A673 (cell line): ENCODE data around the gene ABCC10. TPM values are rescaled to one million over a fixed set of nuclear protein-coding genes. Genes with fewer than 3 reads are reported as not detected.

Experiments
- BruUV-seq: library from RNA; stranded (reverse); fragments of 400-500 nt; replicated peaks from 2 replicates; lab custom pipeline; 2021; lab: Mats Ljungman, UMichigan
- CTCF ChIA-PET: fragments of 300-600 bp; sonication (Branson Sonifier 250); formaldehyde crosslinking; loops from one replicate; lab custom pipeline; 2022; ENCODE audit warnings: antibody characterized with exemption; lab: Charles Lee
- POLR2A ChIA-PET: fragments of 300-600 bp; sonication (Branson Sonifier 250); formaldehyde crosslinking; loops from one replicate; lab custom pipeline; 2022; ENCODE audit warnings: antibody characterized with exemption; ENCODE audit not compliant: low non-redundant PET; lab: Charles Lee
- DNase-seq: peaks from one replicate; pipeline ENCODE4 v3.0.0-alpha.2; 2015; ENCODE audit warnings: low spot score
- H3K27ac ChIP-seq: fragments of 200-600 bp; sonication (generic); 2 replicates; pipeline ENCODE4 v1.5.1; 2016; ENCODE audit warnings: mixed run types, low read depth, mild to moderate bottlenecking, mixed read lengths, antibody characterized with exemption, low read length; ENCODE audit not compliant: poor library complexity, severe bottlenecking
- H3K27me3 ChIP-seq: fragments of 200-600 bp; sonication (generic); replicated peaks from 2 replicates; pipeline ENCODE4 v1.6.1; 2017; ENCODE audit warnings: mixed run types, low read depth, mild to moderate bottlenecking, mixed read lengths, antibody characterized with exemption, low read length; ENCODE audit not compliant: insufficient read depth, poor library complexity
- H3K36me3 ChIP-seq: fragments of 200-600 bp; sonication (generic); 2 replicates; pipeline ENCODE4 v1.6.1; 2016; ENCODE audit warnings: mixed run types, mild to moderate bottlenecking, mixed read lengths, antibody characterized with exemption, low read length; ENCODE audit not compliant: insufficient read depth, poor library complexity, severe bottlenecking
- H3K4me1 ChIP-seq: fragments of 200-600 bp; sonication (generic); 2 replicates; pipeline ENCODE4 v1.6.1; 2017; ENCODE audit warnings: mixed run types, mild to moderate bottlenecking, mixed read lengths, antibody characterized with exemption, low read length; ENCODE audit not compliant: insufficient read depth, poor library complexity, severe bottlenecking
- H3K4me3 ChIP-seq: fragments of 200-600 bp; sonication (generic); 2 replicates; pipeline ENCODE4 v1.5.1; 2016; ENCODE audit warnings: low read depth, mixed run types, mild to moderate bottlenecking, mixed read lengths, low read length; ENCODE audit not compliant: poor library complexity, severe bottlenecking
- H3K9me3 ChIP-seq: fragments of 200-600 bp; sonication (generic); 2 replicates; pipeline ENCODE4 v1.6.1; 2016; ENCODE audit warnings: mixed run types, low read depth, mild to moderate bottlenecking, mixed read lengths, antibody characterized with exemption, low read length; ENCODE audit not compliant: poor library complexity, severe bottlenecking
- CTCF ChIP-seq: fragments of 300-800, 200-600 bp; sonication (generic); conservative IDR thresholded peaks from 2 replicates; pipeline ENCODE4 v1.5.1; 2017; ENCODE audit warnings: low read depth, mild to moderate bottlenecking, antibody characterized with exemption, low read length, moderate library complexity, mixed read lengths
- EZH2 ChIP-seq: fragments of 200-600 bp; sonication (generic); IDR thresholded peaks from 2 replicates; pipeline ENCODE4 v1.6.1; 2017; ENCODE audit warnings: borderline replicate concordance, low read depth, mild to moderate bottlenecking, mixed read lengths, antibody characterized with exemption, low read length; ENCODE audit not compliant: poor library complexity, severe bottlenecking
- intact Hi-C: fragments of 100-400 bp; cut with micrococcal nuclease; formaldehyde crosslinking; loops from one replicate; pipeline ENCODE4 v1.10.0; 2022; ENCODE audit not compliant: unreplicated experiment
- total RNA-seq: library from RNA; stranded (reverse); gene quantifications from 2 replicates; pipeline ENCODE4 v1.2.3, GENCODE V29; 2021

The ABCC10 gene
- total RNA-seq, 1 experiment from 2014 or later: 46.4 TPM

DNA sequence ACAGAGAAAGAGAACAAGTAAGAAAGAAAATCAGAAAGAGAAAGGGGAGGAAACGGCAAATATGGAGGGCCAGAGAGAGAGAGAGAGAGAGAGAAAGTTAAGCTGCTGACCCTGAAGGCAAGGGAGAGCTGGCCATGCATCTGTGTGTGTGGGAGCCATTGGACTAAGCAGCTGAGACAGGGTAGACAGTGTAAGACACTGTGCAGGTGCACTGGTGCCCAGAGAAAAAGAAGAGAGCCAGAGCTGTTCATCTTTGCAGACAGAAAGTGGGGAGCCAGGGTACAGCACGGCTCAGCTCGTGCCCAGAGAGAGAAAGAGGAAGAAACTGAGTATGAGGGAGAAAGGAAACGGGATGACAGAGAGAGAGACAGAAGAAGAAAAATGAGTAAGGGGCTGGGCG is 33.7 kb upstream of the ABCC10 start:
- H3K36me3 ChIP-seq: no peaks in the 10 kb centered on the region
- intact Hi-C loops: no loop called here
- no TSS peak for BruUV-seq
- peaks cover 9% of the 10 kb centered on the region for H3K4me1 ChIP-seq
- H3K27ac ChIP-seq: no peak overlapping the region
- ChIA-PET CTCF (no interaction called here), POLR2A (no interaction called here)
- DNase-seq: no peak
- no peaks in the 10 kb centered on the region for H3K27me3 ChIP-seq
- no peak for TF ChIP-seq CTCF
- no peak for TF ChIP-seq EZH2
- H3K9me3 ChIP-seq: no peaks in the 10 kb centered on the region
- H3K4me3 ChIP-seq: no peak overlapping the region

DNA sequence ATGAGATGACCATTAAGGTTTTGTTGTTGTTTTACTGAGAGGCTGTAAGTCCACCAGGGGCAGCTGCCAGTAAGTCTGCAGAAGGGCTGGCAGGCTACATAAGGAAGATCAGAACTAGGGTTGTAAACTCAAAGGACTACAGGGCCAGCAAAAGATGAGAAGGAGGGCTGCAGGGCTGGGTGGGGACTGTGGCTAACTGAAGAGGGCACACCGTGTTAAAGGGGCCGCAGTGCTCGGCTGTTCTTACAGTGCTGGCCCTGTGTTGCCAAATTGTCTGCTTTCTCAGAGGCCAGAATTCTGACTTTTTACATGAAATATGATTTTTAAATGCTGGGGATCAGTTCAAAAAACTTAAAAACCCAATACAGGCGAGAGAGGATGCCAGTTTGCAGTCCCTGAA is 32.4 kb upstream of the ABCC10 start:
- CTCF ChIA-PET: no interaction called here
- Histone ChIP-seq H3K4me3 (no peak overlapping the region), H3K27ac (no peak overlapping the region), H3K36me3 (no peaks in the 10 kb centered on the region), H3K27me3 (no peaks in the 10 kb centered on the region), H3K4me1 (peaks cover 4% of the 10 kb centered on the region), H3K9me3 (no peaks in the 10 kb centered on the region)
- POLR2A ChIA-PET: no interaction called here
- no peak for TF ChIP-seq CTCF
- no peak for TF ChIP-seq EZH2
- no TSS peak for BruUV-seq
- intact Hi-C loops: no loop called here
- no peak for DNase-seq

GRCh38 chr6:43395776-43396175 is 31.6 kb upstream of the ABCC10 start:
- H3K27ac ChIP-seq: no peak overlapping the region
- ChIA-PET POLR2A (no interaction called here), CTCF (no interaction called here)
- H3K9me3 ChIP-seq: no peaks in the 10 kb centered on the region
- BruUV-seq: no TSS peak
- no peaks in the 10 kb centered on the region for H3K27me3 ChIP-seq
- H3K4me1 ChIP-seq: no peaks in the 10 kb centered on the region
- intact Hi-C loops: no loop called here
- DNase-seq: no peak
- no peak overlapping the region for H3K4me3 ChIP-seq
- H3K36me3 ChIP-seq: no peaks in the 10 kb centered on the region
- TF ChIP-seq CTCF (no peak), EZH2 (no peak)
